GM21737 (cell line): ENCODE results near the gene EEF1AKMT2.

ENCODE experiments used
- ATAC-seq: cut with Tn5 transposase; IDR thresholded peaks from one replicate; pipeline ENCODE4 v1.9.1; 2021; ENCODE audit warnings: mild to moderate bottlenecking, moderate library complexity; ENCODE audit not compliant: unreplicated experiment

Gene EEF1AKMT2

GRCh38 chr10:124723826-124724225 lies 67.9 kb downstream of the EEF1AKMT2 start:
- ATAC-seq: no peak

- peak; percentile 55 for ATAC-seq
Observed at GRCh38 chr10:124722798-124723783, 68.6 kb downstream of the EEF1AKMT2 start.

GRCh38 chr10:124721330-124722045 lies 70.2 kb downstream of the EEF1AKMT2 start:
- no peak for ATAC-seq

- ATAC-seq: peak; percentile 41
Observed at GRCh38 chr10:124719213-124719851, 72.4 kb downstream of the EEF1AKMT2 start.

- ATAC-seq: peak; percentile 55
Observed at GRCh38 chr10:124717911-124718741, 73.6 kb downstream of the EEF1AKMT2 start.

GRCh38 chr10:124717041-124717757 lies 74.5 kb downstream of the EEF1AKMT2 start:
- no peak for ATAC-seq

- no peak for ATAC-seq
Observed at GRCh38 chr10:124716369-124716768, 75.3 kb downstream of the EEF1AKMT2 start.

- no peak for ATAC-seq
Observed at GRCh38 chr10:124715439-124715838, 76.2 kb downstream of the EEF1AKMT2 start.

- ATAC-seq: no peak
Observed at GRCh38 chr10:124713679-124714255, 77.9 kb downstream of the EEF1AKMT2 start.

GRCh38 chr10:124712704-124713407 lies 78.8 kb downstream of the EEF1AKMT2 start:
- ATAC-seq: no peak

GRCh38 chr10:124711145-124711544 lies 80.5 kb downstream of the EEF1AKMT2 start:
- no peak for ATAC-seq

GRCh38 chr10:124710266-124710881 lies 81.3 kb downstream of the EEF1AKMT2 start:
- no peak for ATAC-seq

GRCh38 chr10:124709861-124710260 lies 81.8 kb downstream of the EEF1AKMT2 start:
- ATAC-seq: no peak

- ATAC-seq: no peak
Observed at GRCh38 chr10:124708922-124709520, 82.7 kb downstream of the EEF1AKMT2 start.

GRCh38 chr10:124708246-124708779 lies 83.4 kb downstream of the EEF1AKMT2 start:
- ATAC-seq: no peak
